Measurements from ENCODE around the gene SIK3.
"Not testable (repeated sequence)": the region's sequence is repeated elsewhere in the genome, so short reads cannot be mapped to it uniquely, and the experiment has no call there.

SIK3 gene

DNA sequence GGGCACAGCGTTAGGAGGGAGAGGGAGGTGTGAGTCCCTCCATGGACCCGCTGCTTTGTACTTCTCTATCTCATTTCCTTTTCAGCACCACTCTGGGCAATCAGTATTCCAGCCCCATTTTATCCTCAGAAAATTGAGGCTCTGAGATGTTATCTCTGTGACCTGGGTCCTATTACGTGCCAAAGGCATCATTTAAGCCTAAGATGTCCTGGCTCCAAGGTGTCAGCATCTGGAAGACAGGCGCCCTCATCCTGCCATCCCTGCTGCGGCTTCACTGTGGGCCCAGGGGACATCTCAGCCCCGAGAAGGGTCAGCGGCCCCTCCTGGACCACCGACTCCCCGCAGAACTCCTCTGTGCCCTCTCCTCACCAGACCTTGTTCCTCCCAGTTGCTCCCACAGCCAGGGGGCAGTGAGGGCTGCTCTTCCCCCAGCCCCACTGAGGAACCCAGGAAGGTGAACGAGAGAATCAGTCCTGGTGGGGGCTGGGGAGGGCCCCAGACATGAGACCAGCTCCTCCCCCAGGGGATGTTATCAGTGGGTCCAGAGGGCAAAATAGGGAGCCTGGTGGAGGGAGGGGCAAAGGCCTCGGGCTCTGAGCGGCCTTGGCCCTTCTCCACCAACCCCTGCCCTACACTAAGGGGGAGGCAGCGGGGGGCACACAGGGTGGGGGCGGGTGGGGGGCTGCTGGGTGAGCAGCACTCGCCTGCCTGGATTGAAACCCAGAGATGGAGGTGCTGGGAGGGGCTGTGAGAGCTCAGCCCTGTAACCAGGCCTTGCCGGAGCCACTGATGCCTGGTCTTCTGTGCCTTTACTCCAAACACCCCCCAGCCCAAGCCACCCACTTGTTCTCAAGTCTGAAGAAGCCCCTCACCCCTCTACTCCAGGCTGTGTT is 269.4 kb downstream of the SIK3 start:
- DNase-seq (ENCODE audit: low read depth in 1 of 2, low spot score in 1 of 2): no peak

DNA sequence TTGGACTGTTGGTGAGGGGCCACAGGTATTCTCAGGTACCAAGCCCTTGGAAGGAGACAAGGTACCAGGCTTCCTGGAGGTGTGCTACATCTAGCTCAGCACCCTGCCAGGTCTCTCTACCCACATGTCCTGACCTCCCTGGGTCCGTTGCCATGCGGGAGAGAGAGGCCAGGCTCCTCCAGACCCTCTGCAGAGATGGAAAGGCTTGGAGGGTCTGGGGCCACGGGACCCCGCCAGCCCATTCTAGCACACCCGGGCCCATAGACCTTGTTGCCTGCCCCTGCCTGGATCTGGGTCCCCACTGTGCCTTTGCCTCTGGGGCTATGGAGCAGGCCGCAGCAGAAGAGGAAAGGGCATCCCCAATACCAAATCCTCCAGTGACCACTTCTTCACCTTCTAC is 270.8 kb downstream of the SIK3 start:
- DNase-seq (ENCODE audit: low read depth in 1 of 2, low spot score in 1 of 2): no peak

DNA sequence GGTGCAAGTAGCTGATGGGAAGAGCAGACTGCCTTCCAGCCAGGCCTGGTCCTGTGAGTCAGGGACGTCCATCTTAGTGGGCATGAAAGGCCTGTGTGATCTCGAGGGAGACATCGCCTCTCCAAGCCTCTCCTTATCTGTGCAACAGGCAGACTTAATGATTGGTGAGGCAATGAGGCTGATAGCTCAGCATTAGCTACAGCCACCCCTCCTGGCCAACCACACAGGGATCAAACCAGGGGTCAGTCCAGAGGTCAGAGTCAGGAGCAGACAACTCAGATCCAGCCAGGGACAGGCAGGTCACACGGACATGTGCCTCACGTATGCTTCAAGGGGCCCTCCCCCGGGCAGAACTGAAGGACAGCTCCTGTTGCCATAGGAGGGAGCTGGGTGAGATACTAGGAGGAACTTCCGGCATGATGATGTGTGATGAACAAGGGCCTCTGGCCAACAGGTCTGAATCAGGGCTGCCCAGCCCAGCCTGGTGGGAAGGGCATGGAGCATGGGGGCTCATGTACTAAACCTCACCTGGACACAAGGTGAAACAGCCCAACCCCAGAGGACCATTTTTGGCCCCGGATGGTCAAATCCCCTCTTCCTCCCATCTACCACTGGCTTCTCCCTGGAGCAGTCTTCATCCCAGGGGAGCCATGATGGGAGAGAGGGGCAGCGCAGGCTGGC is 271.3 kb downstream of the SIK3 start:
- DNase-seq (ENCODE audit: low read depth in 1 of 2, low spot score in 1 of 2): no peak

DNA sequence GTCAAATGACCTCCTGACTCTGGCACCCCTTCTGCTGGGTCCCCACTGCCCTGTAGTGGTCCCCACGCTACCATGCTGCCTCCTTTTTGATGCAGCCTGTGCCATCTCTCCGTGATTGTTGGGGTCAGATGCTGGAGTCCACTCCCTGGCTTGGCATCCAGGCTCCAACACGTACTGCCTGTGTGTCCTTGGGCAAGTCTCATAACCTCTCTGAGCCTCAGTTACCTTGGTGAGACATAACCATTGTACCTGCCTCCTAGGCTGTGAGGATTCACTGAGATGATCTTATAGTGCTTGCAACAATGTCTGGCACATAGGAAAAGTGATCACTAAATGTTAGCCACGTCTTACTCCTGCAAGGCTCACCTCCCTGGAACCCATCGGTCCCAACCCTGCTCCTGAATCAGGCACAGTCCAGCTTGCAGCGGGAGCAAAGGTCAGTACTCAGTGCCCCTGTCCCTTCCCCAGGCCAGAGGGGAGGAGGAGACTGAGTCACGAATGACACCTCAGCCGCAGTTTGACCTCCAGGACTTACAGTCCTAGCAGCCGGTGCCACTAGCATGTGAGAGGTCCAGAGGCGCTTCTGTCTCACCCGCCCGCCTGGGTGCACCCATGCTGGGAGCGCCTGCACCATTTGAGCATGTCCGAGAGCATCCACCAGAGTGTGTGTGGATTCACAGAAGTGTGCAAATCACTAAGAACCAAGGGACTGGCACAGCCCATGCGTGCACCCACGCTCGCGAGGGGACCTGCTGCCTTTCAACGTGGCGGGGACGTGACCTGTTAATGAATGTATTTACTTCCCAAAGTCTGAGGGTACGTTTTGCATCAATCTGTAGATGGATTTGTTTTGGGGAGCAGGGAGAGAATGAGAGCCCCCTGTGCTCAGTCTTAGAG is 272.1 kb downstream of the SIK3 start:
- no peak for DNase-seq (ENCODE audit: low read depth in 1 of 2, low spot score in 1 of 2)

DNA sequence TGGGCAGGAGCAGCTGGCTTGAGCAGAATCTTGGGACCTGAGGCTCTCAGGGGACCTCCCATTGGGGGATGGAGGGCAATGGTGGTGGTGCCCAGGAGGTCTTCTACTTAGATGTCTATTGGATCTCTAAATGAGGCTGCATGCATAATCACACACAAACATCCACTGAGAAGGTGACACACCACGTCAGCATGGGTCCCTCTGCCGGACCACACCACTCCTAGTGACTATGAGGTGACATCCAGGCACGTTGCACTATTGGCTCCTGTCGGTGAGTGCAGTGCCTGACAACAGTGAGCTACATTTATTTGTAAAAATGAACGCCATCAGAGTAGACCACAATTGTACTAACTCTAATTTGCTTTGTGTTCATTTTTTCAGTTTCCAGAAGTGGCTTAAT is 272.8 kb downstream of the SIK3 start:
- DNase-seq (ENCODE audit: low read depth in 1 of 2, low spot score in 1 of 2): no peak

DNA sequence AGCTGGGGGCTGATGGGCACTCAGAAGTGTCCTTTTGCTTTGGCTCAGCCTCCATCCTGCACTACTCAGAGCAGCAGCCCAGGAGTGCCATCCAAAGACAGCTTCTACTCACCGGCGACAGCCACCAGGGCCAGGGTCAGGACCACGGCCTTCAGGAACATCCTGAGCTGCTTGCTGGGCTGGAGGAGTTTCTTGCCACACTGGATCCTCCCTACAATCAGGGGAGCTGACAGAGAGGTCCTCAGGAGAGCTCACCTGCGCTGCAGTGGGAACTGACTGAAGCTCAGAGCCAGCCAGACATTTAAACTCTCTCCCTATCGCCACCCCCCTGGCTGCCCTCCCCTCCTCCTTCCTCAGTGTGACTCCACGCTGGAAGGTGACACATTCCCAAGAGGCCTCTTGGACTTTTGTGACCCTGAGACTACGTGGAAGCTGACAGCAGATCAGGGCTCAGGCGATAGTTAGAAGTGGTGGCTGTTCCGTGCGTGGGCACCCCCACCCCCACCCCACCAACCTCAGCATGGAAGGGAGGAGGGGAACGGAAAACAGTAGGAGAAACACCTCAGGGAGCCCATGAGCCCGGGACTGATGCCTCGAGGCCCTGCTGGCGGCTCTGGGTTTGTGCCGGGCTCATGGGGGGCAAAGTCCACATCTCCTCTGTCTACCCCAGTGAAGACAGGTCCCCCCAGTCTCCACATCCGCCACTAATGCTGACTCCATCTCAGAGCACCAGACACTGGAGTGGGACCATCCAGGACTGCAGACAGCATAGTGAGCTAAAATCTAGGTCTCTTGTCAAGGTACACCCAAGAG is 275.0 kb downstream of the SIK3 start, which contains the start of gene APOA4:
Gene APOA4 (minus strand): TSS at position 274 of the 813 bp plus-strand sequence. CDS start 113 bp downstream, at position 161.
- no peak for DNase-seq (ENCODE audit: low read depth in 1 of 2, low spot score in 1 of 2)

DNA sequence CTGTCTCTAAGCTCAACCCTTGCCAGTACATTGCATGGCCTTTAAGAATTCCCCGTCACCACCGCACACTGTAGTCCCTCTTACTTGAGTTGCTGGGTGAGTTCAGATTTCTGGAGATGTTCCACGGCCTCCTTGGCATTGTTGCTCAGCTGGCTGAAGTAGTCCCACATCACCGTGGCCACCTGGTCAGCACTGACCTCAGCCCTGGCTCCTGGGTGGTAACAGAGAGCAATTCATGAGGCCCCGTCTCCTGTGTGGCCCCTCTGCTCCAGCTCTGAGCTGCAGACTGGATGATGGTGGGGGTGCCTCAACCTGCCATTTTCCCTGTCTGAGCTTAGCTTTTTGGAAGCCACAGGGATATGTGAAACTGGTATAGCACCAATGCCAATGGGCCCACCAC is 275.7 kb downstream of the SIK3 start:
- no peak for DNase-seq (ENCODE audit: low read depth in 1 of 2, low spot score in 1 of 2)

DNA sequence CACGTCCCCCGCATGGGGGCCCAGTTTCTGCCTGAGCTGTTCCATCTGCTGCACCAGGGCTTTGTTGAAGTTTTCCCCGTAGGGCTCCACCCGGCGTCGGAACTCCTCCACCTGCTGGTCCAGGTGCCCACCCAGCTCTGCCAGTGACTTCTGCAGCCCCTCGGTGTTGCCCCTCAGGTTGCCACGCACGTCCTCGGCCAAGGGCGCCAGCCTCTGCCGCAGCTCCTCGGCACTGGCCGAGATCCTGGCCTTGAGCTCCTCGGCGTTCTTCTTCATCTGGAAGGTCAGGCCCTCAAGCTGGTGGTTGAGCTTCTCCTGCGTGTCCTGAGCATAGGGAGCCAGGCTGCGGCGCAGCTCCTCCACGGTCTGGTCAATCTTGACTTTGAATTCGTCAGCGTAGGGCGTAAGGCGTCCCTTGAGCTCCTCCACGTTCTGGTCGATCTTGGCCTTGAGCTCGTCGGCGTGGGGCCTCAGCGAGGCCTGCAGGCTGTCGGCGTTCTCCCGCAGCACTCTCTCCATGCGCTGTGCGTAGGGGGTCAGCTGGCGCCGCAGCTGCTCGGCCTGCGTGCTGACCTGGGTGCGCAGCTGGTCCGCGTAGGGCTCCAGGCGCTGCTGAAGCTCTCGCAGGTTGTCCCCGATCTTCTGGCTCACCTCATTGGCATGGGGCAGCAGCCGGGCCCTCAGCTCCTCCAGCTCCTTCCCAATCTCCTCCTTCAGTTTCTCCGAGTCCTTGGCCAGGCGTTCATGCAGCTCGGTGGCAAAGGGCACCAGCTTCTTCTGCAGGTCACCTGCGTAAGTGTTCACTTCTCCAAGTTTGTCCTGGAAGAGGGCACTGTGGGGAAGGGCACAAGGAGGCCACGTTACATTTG is 276.9 kb downstream of the SIK3 start:
- no peak for DNase-seq (ENCODE audit: low read depth in 1 of 2, low spot score in 1 of 2)

DNA sequence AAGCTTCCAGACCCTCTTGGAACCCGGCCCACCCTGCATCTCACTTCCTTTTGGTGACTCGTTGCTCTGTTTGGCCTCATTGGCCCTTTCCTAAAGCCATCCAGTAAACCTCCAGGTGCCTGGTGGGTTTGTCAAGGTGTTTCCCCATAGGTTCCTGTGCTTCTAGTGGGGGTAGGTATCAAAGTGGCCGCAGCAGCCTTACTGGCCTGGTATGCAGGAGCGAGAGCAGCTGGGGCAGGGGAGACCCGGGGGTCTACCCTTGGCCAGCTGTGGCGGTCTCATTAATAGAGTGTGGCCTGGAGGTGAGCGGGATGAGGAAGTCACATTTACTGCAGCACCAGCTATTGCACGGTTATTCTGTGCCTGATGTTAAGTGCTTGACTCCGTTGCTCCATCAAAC is 279.2 kb downstream of the SIK3 start:
- DNase-seq (ENCODE audit: low read depth in 1 of 2, low spot score in 1 of 2): no peak

DNA sequence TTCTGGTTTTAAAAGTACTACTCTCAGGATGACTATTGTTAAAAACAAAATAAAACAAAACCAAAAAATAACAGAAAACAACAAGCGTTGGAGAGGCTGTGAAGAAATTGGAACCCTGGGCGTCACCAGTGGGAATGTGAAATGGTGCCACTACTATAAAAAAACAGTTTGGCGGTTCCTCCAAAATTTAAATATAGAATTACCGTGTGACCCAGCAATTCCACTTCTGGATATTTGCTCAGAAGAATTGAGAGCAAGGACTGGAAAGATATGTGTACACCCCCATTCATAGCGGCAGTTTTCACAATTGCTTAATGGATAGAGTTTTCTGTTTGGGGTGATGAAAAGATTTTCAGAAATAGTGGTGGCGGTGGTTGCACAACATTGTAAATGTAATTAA is 283.7 kb downstream of the SIK3 start:
- DNase-seq (ENCODE audit: low read depth in 1 of 2, low spot score in 1 of 2): no peak

DNA sequence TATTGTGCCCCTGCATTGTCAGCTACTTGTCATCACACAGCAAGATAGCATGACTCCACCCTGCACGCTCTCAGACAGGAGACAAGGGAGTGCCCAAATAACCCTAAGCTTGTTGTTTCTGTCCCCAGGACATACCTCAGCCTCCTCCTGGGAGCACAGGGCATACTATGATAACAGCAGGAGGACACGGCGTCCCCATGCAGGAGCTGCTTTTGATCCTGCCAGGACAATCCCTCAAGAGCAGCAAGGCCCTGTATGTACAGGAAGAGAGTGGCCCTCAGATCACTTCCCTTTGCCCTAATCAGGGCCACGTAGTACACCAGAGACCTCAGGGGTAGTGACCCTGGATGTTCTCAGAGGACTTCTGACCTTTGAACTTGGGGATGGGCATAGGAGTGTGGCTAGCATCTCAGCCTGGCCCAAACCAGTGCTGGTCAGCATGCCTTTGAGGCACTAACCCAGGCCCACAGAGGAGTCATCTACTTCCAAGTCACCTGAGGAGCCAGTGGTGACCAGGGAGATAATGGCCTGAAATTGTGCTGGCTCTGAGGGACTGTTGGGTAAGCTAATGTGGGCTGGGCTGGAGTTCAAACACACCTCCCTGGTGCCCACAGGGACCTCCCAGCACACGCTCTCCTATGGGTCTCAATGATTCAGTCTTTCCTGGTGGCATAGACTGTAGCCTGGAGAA is 284.3 kb downstream of the SIK3 start:
- no peak for DNase-seq (ENCODE audit: low read depth in 1 of 2, low spot score in 1 of 2)

DNA sequence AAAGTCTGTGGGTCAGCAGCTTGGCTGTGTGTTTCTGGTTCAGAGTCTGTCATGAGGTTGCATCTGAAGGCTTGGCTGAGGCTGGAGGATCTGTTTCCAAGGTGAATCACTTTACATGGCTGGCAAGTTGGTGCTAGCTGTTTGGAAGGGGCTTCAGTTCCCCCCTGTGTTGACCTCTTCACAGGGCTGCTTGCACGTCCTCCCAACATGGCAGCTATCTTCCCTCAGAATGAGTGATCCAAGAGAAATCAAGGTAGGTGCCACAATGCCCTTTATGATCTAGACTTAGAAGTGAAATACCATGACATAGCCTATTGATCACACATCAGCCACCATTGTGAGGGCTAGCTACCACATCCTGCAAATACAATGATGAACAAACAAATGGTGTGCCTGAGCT is 285.1 kb downstream of the SIK3 start:
- DNase-seq (ENCODE audit: low read depth in 1 of 2, low spot score in 1 of 2): no peak

DNA sequence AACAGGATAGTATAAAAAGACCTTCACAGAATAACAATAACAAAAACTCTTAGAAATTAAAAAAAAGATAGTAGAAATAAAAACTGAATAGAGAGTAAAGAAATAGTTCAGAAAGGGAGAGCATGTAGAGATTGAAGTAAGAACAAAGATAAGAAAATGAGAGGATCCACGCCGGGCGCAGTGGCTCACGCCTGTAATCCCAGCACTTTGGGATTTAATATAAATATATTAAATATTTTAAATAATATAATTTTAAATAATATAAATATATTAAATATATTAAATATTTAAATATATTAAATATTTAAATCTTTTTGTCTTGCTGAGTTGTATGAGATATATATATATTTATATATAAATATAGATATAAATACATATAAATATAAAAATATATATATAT is 286.1 kb downstream of the SIK3 start:
- no peak for DNase-seq (ENCODE audit: low read depth in 1 of 2, low spot score in 1 of 2)

DNA sequence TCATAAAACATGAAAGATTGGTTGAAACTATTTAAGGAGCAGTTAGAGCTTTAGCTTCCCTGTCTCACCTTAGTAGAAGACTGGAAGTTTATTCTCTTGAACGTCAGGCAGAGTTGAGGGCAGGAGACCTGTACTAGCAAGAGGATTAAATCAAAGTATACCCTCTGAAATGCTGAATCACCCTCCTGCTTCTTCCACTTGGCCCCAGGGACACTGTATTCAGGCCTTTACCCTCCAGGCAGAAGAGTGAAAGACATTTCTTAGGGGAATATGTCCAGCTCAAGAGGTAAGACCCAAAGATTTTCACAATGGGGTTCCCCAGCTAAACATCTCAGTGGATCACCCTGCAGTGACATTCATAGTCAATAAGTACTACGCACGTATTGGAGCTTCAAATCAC is 287.0 kb downstream of the SIK3 start:
- no peak for DNase-seq (ENCODE audit: low read depth in 1 of 2, low spot score in 1 of 2)

DNA sequence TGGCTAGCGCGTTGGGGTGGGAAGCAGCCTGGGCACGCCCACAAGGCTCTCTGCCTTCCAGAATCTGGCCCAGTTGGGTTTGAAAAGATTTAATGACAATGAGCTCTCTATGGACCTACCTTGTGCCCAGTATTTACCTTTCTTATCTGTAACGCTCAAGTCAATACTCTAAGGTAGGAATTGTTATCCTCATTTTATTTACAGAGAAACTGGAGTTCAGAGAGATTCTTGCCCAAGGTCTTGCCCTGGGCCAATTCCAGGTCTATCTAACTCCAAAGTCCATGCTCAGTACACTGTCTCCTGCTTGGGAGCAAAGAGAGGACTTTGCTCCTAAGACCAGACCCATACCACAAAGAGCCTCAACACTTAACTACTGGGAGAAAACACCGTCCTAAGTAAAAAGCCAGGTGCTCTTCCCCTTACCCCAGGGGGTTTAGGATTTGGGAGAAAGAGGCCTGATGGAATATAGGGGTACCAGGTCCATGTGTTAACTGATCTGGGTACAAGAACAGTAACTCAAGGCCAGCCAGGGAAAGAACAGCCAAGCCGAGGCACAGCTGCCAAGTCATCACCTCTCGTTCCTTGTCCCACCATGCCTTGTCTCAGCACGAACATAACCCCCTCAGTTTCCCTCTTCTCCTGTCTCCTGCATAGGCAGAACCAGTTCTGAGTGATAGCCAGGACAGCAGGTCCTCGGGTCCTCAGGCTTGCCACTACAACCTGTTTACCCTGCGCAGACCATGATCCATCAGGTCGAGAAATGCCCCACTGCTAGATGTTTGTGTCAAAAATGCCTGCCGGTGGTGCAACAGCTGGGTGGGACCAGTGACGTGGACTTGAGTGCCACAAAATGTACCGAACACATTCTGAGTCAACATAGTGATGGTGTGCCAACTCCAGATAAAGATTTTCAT is 289.7 kb downstream of the SIK3 start:
- no peak for DNase-seq (ENCODE audit: low read depth in 1 of 2, low spot score in 1 of 2)

DNA sequence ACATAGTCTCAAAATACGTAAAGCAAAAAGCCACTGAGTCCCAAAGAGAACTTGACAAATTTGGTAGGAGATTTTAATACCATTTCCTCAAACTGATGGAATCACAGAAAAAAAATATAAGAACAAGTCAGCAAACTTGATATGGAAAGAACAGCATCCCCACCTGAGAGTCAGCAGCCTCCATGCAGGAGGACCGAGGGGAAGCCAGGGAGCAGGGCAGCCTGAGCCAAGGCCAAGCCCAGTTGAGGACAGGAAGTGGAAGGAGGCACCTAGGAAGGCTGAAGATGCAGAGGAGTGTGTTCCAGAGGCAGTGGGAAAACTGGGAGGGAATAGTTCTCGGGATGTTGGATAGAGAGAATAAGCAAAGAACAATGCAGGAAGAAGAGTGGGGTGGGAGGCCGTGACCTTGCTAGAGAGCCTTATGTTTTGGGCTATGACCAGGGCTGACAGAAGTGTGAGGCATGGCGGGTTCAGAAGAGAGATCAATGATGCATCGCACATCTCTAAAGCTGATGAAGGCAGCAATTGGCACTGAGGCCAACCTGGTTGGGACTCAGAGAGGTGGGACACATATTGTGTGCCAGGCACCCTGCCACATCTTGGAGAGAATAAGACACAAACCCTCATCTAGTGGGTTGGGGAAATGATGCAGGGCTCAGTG is 290.5 kb downstream of the SIK3 start:
- DNase-seq (ENCODE audit: low read depth in 1 of 2, low spot score in 1 of 2): no peak

DNA sequence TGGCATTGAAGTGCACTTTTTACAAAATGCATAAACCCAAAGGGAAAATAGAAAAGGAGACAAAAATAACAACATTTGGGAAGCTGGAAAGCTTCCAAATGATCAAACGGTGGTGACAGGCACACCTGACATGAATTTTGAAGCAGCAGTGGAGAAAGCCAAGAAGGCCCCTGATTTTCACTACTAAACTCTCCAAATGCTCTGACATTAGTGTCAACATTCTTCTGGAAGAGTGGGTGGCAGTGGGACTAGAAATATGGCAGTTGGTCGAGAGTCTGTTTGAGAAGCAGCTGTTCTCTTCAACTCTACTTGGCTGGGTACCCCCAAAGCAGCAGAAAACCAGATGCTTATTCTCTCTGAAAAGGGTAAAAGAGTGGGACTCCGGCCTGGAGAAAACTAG is 294.2 kb downstream of the SIK3 start:
- no peak for DNase-seq (ENCODE audit: low read depth in 1 of 2, low spot score in 1 of 2)

DNA sequence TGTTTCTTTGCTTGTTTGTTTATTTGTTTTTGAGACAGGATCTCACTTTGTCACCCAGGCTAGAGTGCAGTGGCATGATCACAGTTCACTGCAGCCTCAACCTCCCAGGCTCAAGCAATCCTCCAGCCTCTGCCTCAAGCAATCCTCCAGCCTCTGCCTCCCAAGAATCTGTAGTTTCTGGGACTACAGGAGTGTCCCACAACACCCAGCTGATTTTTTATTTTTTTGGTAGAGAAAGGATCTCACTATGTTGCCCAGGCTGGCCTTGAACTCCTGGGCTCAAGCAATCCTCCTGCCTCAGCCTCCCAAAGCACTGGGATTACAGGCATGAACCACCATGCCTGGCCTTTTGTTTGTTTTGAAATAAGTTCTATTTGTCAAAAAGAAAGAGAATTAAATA is 296.6 kb downstream of the SIK3 start:
- not testable (repeated sequence) for DNase-seq (ENCODE audit: low read depth in 1 of 2, low spot score in 1 of 2)

All from stimulated activated CD4-positive, alpha-beta T cell treated with anti-CD3 and anti-CD28 coated beads, Interleukin-15, amount 100 ng/mL, for 1 hour (primary cell).